AG04449 (cell line): ENCODE results near the gene CDH13.

ENCODE experiments used
- CTCF ChIA-PET: fragments of 350-600 bp; formaldehyde crosslinking; extraction: SDS; loops from one replicate; lab custom pipeline; 2021; ENCODE audit warnings: antibody characterized with exemption; lab: Yijun Ruan, JAX
- POLR2A ChIA-PET: fragments of 400-600, 350-600 bp; formaldehyde crosslinking; extraction: SDS; loops from one replicate; lab custom pipeline; 2020; ENCODE audit warnings: antibody characterized with exemption, inconsistent platforms; lab: Yijun Ruan, JAX
- DNase-seq: peaks from one replicate; pipeline ENCODE4 v3.0.0-alpha.2; 2010; ENCODE audit warnings: low read depth, low spot score
- H3K4me3 ChIP-seq: 2 replicates; pipeline ENCODE4 v1.5.1; 2011; ENCODE audit warnings: low read depth, mild to moderate bottlenecking, control low read depth, low read length
- TF ChIP-seq, protein P1 (sequence below): IDR thresholded peaks from one replicate; pipeline ENCODE4 v1.5.1; 2011; ENCODE audit warnings: mild to moderate bottlenecking, moderate library complexity, low read length, control low read depth, inconsistent platforms; ENCODE audit not compliant: insufficient read depth; ENCODE audit errors: missing control alignments

Gene CDH13

DNA sequence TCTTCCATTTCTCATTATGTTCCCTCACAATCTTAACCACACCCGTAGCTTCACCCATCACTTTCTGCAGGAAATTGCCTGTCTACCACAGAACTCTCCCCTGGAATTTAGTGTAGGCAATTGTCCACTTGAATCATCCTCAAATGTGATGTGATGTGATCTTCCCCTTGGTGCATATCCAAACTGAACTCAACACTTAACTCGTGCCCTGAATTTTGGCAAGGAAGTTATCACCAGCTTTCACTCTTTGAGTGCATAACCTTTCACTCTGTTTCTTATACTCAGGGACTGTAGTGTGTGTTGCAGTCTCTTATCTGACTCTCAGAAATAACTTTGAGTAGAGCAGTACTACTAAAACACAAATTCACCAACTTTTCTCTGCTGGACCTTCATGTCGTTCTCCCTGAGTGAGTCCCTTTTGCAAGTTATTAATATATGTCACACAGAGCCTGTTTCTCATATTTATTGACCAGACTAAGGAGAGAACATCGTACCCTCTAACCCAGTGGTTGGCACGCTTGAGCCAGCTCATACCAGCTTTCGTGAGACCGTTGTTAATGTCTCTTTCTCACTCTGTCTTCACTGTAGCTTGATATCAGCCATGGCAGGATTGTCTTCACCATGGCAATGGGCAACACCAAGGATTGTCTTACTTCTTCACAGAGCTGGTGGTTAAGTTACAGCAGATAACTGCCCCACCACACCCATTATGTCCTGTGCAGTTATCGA lies 622.1 kb downstream of the CDH13 start:
- CTCF ChIA-PET: interaction anchor here (1.0 to 2.2 kb wide), 5 partner anchors 9 to 985 kb away, joined by 3 to 7 read pairs (median 4); no protein-coding TSS in a partner anchor
- H3K4me3 ChIP-seq: no peak overlapping the region
- TF ChIP-seq, protein P1, sequence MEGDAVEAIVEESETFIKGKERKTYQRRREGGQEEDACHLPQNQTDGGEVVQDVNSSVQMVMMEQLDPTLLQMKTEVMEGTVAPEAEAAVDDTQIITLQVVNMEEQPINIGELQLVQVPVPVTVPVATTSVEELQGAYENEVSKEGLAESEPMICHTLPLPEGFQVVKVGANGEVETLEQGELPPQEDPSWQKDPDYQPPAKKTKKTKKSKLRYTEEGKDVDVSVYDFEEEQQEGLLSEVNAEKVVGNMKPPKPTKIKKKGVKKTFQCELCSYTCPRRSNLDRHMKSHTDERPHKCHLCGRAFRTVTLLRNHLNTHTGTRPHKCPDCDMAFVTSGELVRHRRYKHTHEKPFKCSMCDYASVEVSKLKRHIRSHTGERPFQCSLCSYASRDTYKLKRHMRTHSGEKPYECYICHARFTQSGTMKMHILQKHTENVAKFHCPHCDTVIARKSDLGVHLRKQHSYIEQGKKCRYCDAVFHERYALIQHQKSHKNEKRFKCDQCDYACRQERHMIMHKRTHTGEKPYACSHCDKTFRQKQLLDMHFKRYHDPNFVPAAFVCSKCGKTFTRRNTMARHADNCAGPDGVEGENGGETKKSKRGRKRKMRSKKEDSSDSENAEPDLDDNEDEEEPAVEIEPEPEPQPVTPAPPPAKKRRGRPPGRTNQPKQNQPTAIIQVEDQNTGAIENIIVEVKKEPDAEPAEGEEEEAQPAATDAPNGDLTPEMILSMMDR: no peak
- POLR2A ChIA-PET: no interaction called here
- DNase-seq: no peak

DNA sequence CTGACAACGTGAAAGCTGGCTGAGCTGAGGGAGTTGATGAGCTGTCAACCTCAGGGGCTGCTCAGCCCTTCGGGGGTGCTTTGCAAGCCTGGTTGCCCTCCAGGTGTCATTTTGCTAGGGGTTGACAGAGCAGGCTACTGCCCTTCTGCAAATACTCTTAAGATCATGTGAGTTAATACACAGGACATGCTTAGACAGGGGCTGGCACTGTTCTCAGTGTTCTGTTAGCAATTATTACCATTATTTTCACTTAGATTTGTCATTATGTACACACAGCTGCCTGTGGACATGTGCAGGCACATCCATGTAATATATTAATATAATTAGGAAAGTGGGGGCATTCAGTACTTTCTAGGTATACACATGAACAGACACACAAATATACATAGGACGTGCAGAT lies 626.8 kb downstream of the CDH13 start:
- ChIA-PET POLR2A (no interaction called here), CTCF (no interaction called here)
- TF ChIP-seq, protein P1: no peak
- H3K4me3 ChIP-seq: no peak overlapping the region
- DNase-seq: no peak

DNA sequence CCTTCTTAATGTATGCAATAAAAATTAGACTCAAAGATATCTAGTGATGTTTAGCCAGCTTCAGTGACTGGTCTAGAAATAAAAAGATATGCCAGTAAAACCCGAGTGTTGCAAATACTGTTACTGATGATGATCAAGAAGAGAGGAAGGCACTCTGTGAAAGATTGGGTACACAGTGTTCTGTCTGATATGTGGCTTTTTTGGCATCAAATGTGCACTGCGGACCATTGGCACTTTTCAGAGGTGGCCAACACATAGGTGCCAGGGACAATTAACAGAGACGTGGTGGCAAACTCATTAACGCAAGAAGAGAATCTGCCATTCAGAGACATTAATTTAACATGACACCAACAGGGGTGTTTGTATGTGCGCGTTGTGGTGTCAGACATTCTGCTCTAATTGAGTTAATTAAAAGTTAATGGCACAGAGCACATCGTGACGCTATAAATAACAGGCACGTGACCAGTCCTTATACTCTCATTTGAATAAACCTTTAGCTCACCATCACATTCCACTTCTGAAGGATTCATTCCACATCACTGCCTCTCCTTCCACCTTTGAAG lies 631.7 kb downstream of the CDH13 start:
- DNase-seq: no peak
- CTCF ChIA-PET: no interaction called here

DNA sequence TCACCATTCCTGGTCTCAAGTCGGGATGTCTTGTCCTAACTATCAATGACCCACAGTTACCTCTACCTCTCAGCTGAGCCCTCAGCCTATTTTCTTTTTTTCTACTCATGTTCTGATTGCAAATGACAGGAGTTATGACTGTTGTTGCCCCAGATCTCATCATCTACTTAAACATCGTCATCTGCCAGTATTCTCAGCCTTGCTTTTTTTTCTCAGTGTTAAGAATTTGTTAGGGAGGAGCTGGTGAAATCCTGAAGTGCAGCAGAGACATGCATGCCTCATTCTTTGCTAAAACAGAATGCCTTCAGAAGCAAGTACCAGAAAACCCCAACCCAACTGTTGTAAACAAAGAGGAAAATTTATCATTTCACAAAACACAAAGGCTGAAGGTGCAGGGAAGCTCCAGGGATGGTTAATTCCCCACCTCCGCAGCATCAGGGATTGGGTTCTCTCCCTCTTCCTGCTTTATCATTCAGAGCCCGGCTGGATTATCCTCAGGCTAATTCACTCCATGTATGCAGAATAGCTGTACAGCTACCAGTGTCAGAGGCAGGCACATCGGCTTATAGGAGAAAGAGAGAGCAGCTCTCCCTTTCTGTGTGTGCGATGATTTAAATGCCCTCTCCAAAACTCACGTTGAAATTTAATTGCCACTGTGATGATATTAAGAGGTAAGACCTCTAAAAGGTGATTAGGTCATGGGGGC lies 640.2 kb downstream of the CDH13 start:
- ChIA-PET POLR2A (interaction anchor here (0.7 kb wide), 1 partner anchor 1728 kb away, joined by 3 read pairs; no protein-coding TSS in a partner anchor), CTCF (no interaction called here)
- no peak for DNase-seq
- no peak overlapping the region for H3K4me3 ChIP-seq
- TF ChIP-seq, protein P1: no peak

More for the DNA sequence above, 631.7 kb downstream of the CDH13 start:
- TF ChIP-seq, protein P1: no peak
- POLR2A ChIA-PET: no interaction called here
- no peak overlapping the region for H3K4me3 ChIP-seq

DNA sequence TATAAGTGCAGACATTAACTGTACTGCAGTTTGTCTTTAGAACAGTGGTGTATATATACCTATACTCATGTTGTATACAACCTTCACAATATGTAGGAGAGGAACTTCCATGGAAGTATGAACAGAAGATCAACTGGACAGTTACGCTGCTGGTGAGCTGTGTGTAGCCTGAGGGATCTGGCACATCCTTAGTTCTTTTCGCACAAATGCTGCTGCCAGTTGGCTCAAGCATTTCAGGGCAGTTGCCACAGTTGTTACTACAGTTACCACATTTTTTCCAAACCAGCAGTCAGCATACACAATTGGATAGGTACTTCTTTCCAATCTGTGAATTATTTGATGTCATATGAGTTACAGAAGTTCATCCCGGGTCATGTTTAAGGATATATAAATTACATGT lies 641.4 kb downstream of the CDH13 start:
- TF ChIP-seq, protein P1: no peak
- ChIA-PET POLR2A (no interaction called here), CTCF (interaction anchor here (1.0 to 1.1 kb wide), 2 partner anchors 10 to 90 kb away, joined by 3 read pairs; no protein-coding TSS in a partner anchor)
- no peak for DNase-seq
- H3K4me3 ChIP-seq: no peak overlapping the region

DNA sequence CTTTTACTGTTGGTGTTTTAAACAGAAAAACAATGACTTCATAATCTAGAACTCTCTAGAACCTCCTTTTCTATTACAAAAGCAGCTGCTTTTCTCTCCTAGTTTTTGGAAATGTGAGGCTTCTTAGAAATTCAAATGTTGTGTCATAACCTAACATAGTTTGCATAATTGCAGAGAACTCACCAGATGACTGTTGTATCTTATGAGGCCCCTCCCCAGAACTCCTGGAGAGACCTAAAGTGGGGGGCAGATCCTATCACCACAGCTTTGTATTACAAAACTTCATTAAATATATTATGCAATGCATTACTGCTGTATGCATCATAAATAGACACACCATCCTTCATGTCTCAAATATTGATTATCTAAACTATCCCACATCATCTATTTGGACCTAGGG lies 642.3 kb downstream of the CDH13 start:
- no peak overlapping the region for H3K4me3 ChIP-seq
- ChIA-PET POLR2A (no interaction called here), CTCF (interaction anchor here (1.1 kb wide), 1 partner anchor 89 kb away, joined by 3 read pairs; no protein-coding TSS in a partner anchor)
- no peak for DNase-seq
- TF ChIP-seq, protein P1: no peak
